ENCODE measurements around the gene SERTAD2. TPM values are rescaled to one million over a fixed set of nuclear protein-coding genes. Genes with fewer than 3 reads are reported as not detected.

The SERTAD2 gene
- total RNA-seq, 2 experiments from 2014 or later: 50.5 to 54.1 TPM

GRCh38 chr2:64627860-64628841, 25.6 kb downstream of the SERTAD2 start:
- Mint-ChIP-seq H3K27ac (no peak overlapping the region), H3K9me3 (no peaks in the 10 kb centered on the region), H3K4me1 (ENCODE audit: low read depth) (no peaks in the 10 kb centered on the region), H3K4me3 (no peak overlapping the region), H3K27me3 (no peaks in the 10 kb centered on the region), H3K36me3 (ENCODE audit: low read depth) (peaks cover 20% of the 10 kb centered on the region)
- Histone ChIP-seq H3K4me1 (ENCODE audit: insufficient read depth, low read length) (no peaks in the 10 kb centered on the region), H3K27ac (ENCODE audit: low read depth in 1 of 2, low read length in 2 of 2) (no peak overlapping the region), H3K27me3 (ENCODE audit: control insufficient read depth in 1 of 2, insufficient read depth in 2 of 2, low read length in 2 of 2) (no peaks in the 10 kb centered on the region), H3K36me3 (ENCODE audit: insufficient read depth, low read length) (peaks cover 9% of the 10 kb centered on the region), H3K4me3 (ENCODE audit: low read length) (no peak overlapping the region), H3K9me3 (ENCODE audit: control insufficient read depth in 1 of 2, insufficient read depth in 1 of 2, low read length in 2 of 2) (no peaks in the 10 kb centered on the region)
- no peak for DNase-seq
- intact Hi-C loops (cut with DNase I, micrococcal nuclease): no loop called here
- ChIA-PET CTCF (interaction anchor here (0.9 kb wide), 1 partner anchor 290 kb away, joined by 3 read pairs; no protein-coding TSS in a partner anchor), POLR2A (interaction anchor here (1.1 kb wide), 1 partner anchor 21 kb away, joined by 4 read pairs; no protein-coding TSS in a partner anchor)
- TF ChIP-seq CTCF (IDR thresholded peaks at IDR 0.05): no peak
- ATAC-seq (ENCODE audit: poor library complexity): no peak

- Mint-ChIP-seq H3K36me3 (ENCODE audit: low read depth) (peaks cover 14% of the 10 kb centered on the region), H3K27ac (no peak overlapping the region), H3K27me3 (no peaks in the 10 kb centered on the region), H3K9me3 (no peaks in the 10 kb centered on the region), H3K4me3 (no peak overlapping the region), H3K4me1 (ENCODE audit: low read depth) (no peaks in the 10 kb centered on the region)
- H3K4me3 ChIP-seq (ENCODE audit: low read length): no peak overlapping the region
- intact Hi-C loops (cut with DNase I, micrococcal nuclease): no loop called here
- H3K9me3 ChIP-seq (ENCODE audit: control insufficient read depth in 1 of 2, insufficient read depth in 1 of 2, low read length in 2 of 2): no peaks in the 10 kb centered on the region
- POLR2A ChIA-PET: interaction anchor here (1.0 kb wide), 1 partner anchor 19 kb away, joined by 4 read pairs; no protein-coding TSS in a partner anchor
- H3K4me1 ChIP-seq (ENCODE audit: insufficient read depth, low read length): no peaks in the 10 kb centered on the region
- no peak overlapping the region for H3K27ac ChIP-seq (ENCODE audit: low read depth in 1 of 2, low read length in 2 of 2)
- H3K27me3 ChIP-seq (ENCODE audit: control insufficient read depth in 1 of 2, insufficient read depth in 2 of 2, low read length in 2 of 2): no peaks in the 10 kb centered on the region
- TF ChIP-seq CTCF (IDR thresholded peaks at IDR 0.05): no peak
- CTCF ChIA-PET: interaction anchor here (1.6 kb wide), 1 partner anchor 19 kb away, joined by 5 read pairs; no protein-coding TSS in a partner anchor
- ATAC-seq (ENCODE audit: poor library complexity) (no peak), DNase-seq (peak in 1 of 14 experiments; percentile 19)
- H3K36me3 ChIP-seq (ENCODE audit: insufficient read depth, low read length): peaks cover 8% of the 10 kb centered on the region
Observed at GRCh38 chr2:64626963-64627760, 26.6 kb downstream of the SERTAD2 start.

GRCh38 chr2:64626146-64626809, 27.4 kb downstream of the SERTAD2 start:
- no peak overlapping the region for H3K4me3 Mint-ChIP-seq
- intact Hi-C loops (cut with DNase I, micrococcal nuclease): no loop called here
- no peaks in the 10 kb centered on the region for H3K27me3 ChIP-seq (ENCODE audit: control insufficient read depth in 1 of 2, insufficient read depth in 2 of 2, low read length in 2 of 2)
- no peak for TF ChIP-seq CTCF (IDR thresholded peaks at IDR 0.05)
- H3K4me1 ChIP-seq (ENCODE audit: insufficient read depth, low read length): no peaks in the 10 kb centered on the region
- no peaks in the 10 kb centered on the region for H3K9me3 ChIP-seq (ENCODE audit: control insufficient read depth in 1 of 2, insufficient read depth in 1 of 2, low read length in 2 of 2)
- ATAC-seq (ENCODE audit: poor library complexity) (no peak), DNase-seq (no peak)
- H3K4me3 ChIP-seq (ENCODE audit: low read length): no peak overlapping the region
- H3K4me1 Mint-ChIP-seq (ENCODE audit: low read depth): no peaks in the 10 kb centered on the region
- peaks cover 7% of the 10 kb centered on the region for H3K36me3 ChIP-seq (ENCODE audit: insufficient read depth, low read length)
- H3K27ac Mint-ChIP-seq: no peak overlapping the region
- ChIA-PET CTCF (interaction anchor here (1.6 kb wide), 1 partner anchor 20 kb away, joined by 5 read pairs; no protein-coding TSS in a partner anchor), POLR2A (interaction anchor here (1.0 kb wide), 1 partner anchor 19 kb away, joined by 4 read pairs; no protein-coding TSS in a partner anchor)
- no peaks in the 10 kb centered on the region for H3K9me3 Mint-ChIP-seq
- no peak overlapping the region for H3K27ac ChIP-seq (ENCODE audit: low read depth in 1 of 2, low read length in 2 of 2)
- peaks cover 10% of the 10 kb centered on the region for H3K36me3 Mint-ChIP-seq (ENCODE audit: low read depth)
- H3K27me3 Mint-ChIP-seq: no peaks in the 10 kb centered on the region
